H9 (cell line): ENCODE results near the gene OGFOD2. TPM values are rescaled to one million over a fixed set of nuclear protein-coding genes. Genes with fewer than 3 reads are reported as not detected.

Experiments
- DNase-seq: peaks from one replicate; pipeline ENCODE4 v3.0.0-alpha.2; 2017
- H2AFZ ChIP-seq: one replicate; pipeline ENCODE4 v1.6.1; 2013; ENCODE audit warnings: mild to moderate bottlenecking, low read length, control low read depth, moderate library complexity
- H2AK5ac ChIP-seq: 2 replicates; pipeline ENCODE4 v1.6.1; 2013; ENCODE audit warnings: low read length, control low read depth, mixed read lengths; ENCODE audit not compliant: insufficient read length
- H2BK120ac ChIP-seq: one replicate; pipeline ENCODE4 v1.6.1; 2013; ENCODE audit warnings: low read depth, mild to moderate bottlenecking, low read length, control low read depth, inconsistent platforms; ENCODE audit not compliant: poor library complexity, severe bottlenecking
- H2BK12ac ChIP-seq: 2 replicates; pipeline ENCODE4 v1.6.1; 2013; ENCODE audit warnings: low read length, control low read depth, mixed read lengths, low read depth; ENCODE audit not compliant: insufficient read length
- H2BK15ac ChIP-seq: 2 replicates; pipeline ENCODE4 v1.6.1; 2013; ENCODE audit warnings: low read depth, low read length, control low read depth
- H2BK20ac ChIP-seq: one replicate; pipeline ENCODE4 v1.6.1; 2013; ENCODE audit warnings: low read depth, mild to moderate bottlenecking, low read length, control low read depth, inconsistent platforms; ENCODE audit not compliant: poor library complexity, severe bottlenecking
- H2BK5ac ChIP-seq: 2 replicates; pipeline ENCODE4 v1.6.1; 2013; ENCODE audit warnings: low read length, control low read depth, mixed read lengths; ENCODE audit not compliant: insufficient read length
- H3K14ac ChIP-seq: 2 replicates; pipeline ENCODE4 v1.6.1; 2013; ENCODE audit warnings: low read length, control low read depth; ENCODE audit not compliant: insufficient read depth
- H3K18ac ChIP-seq: 2 replicates; pipeline ENCODE4 v1.6.1; 2013; ENCODE audit warnings: low read depth, mild to moderate bottlenecking, mixed read lengths, low read length, control low read depth; ENCODE audit not compliant: insufficient read length
- H3K23ac ChIP-seq: 2 replicates; pipeline ENCODE4 v1.6.1; 2013; ENCODE audit warnings: low read length, control low read depth, mixed read lengths, low read depth; ENCODE audit not compliant: insufficient read length
- H3K23me2 ChIP-seq: 2 replicates; pipeline ENCODE4 v1.6.1; 2013; ENCODE audit warnings: low read depth, mild to moderate bottlenecking, mixed read lengths, low read length, control low read depth; ENCODE audit not compliant: insufficient read length, poor library complexity, severe bottlenecking
- H3K27ac ChIP-seq: 2 replicates; pipeline ENCODE4 v1.5.1; 2013; ENCODE audit warnings: low read length, control low read depth, mixed read lengths, low read depth; ENCODE audit not compliant: insufficient read length
- H3K27me3 ChIP-seq: 2 replicates; pipeline ENCODE4 v1.6.1; 2013; ENCODE audit warnings: low read length, control low read depth, inconsistent platforms; ENCODE audit not compliant: insufficient read depth
- H3K4ac ChIP-seq: 2 replicates; pipeline ENCODE4 v1.6.1; 2013; ENCODE audit warnings: low read depth, mild to moderate bottlenecking, control low read depth, inconsistent platforms, low read length, moderate library complexity
- H3K4me1 ChIP-seq: 2 replicates; pipeline ENCODE4 v1.6.1; 2013; ENCODE audit warnings: low read length, control low read depth, inconsistent platforms; ENCODE audit not compliant: insufficient read depth
- H3K4me2 ChIP-seq: 2 replicates; pipeline ENCODE4 v1.6.1; 2013; ENCODE audit warnings: low read length, control low read depth, mixed read lengths; ENCODE audit not compliant: insufficient read length, insufficient read depth
- H3K56ac ChIP-seq: 2 replicates; pipeline ENCODE4 v1.6.1; 2013; ENCODE audit warnings: low read depth, mild to moderate bottlenecking, mixed read lengths, low read length, control low read depth; ENCODE audit not compliant: insufficient read length
- H3K79me1 ChIP-seq: 2 replicates; pipeline ENCODE4 v1.6.1; 2013; ENCODE audit warnings: low read depth, mild to moderate bottlenecking, moderate library complexity, low read length, control low read depth, inconsistent platforms; ENCODE audit not compliant: insufficient read depth, poor library complexity, severe bottlenecking
- H3K79me2 ChIP-seq: 2 replicates; pipeline ENCODE4 v1.6.1; 2013; ENCODE audit warnings: low read length, control low read depth, inconsistent platforms; ENCODE audit not compliant: insufficient read depth
- H3K9ac ChIP-seq: 2 replicates; pipeline ENCODE4 v1.6.1; 2013; ENCODE audit warnings: low read length, control low read depth, mixed read lengths; ENCODE audit not compliant: insufficient read length; ENCODE audit errors: extremely low read depth
- H3K9me3 ChIP-seq: one replicate; pipeline ENCODE4 v1.6.1; 2013; ENCODE audit warnings: low read depth, low read length, inconsistent platforms; ENCODE audit not compliant: control insufficient read depth
- H3T11ph ChIP-seq: one replicate; pipeline ENCODE4 v1.6.1; 2013; ENCODE audit warnings: mild to moderate bottlenecking, low read length, control low read depth, inconsistent platforms
- H4K20me1 ChIP-seq: one replicate; pipeline ENCODE4 v1.6.1; 2013; ENCODE audit not compliant: control insufficient read depth, insufficient read length, insufficient read depth
- H4K5ac ChIP-seq: 2 replicates; pipeline ENCODE4 v1.6.1; 2013; ENCODE audit warnings: low read depth, mild to moderate bottlenecking, mixed read lengths, low read length, control low read depth; ENCODE audit not compliant: insufficient read length
- H4K8ac ChIP-seq: replicated peaks from 2 replicates; pipeline ENCODE4 v1.6.1; 2013; ENCODE audit warnings: low read length, control low read depth, mixed read lengths, low read depth; ENCODE audit not compliant: insufficient read length
- H4K91ac ChIP-seq: 2 replicates; pipeline ENCODE4 v1.6.1; 2013; ENCODE audit warnings: low read depth, mild to moderate bottlenecking, moderate library complexity, mixed read lengths, low read length, control low read depth; ENCODE audit not compliant: insufficient read length
- H3K27ac Mint-ChIP-seq, 3 experiments: 2 replicates in 2 of 3; 3 replicates in 1 of 3; pipeline ENCODE4 v1.8.0; 2020 to 2021; ENCODE audit warnings: mixed read lengths in 3 of 3, mild to moderate bottlenecking in 1 of 3, moderate library complexity in 1 of 3
- H3K27me3 Mint-ChIP-seq: 2 replicates; pipeline ENCODE4 v1.8.0; 2021; ENCODE audit warnings: low read depth, mild to moderate bottlenecking, moderate library complexity, mixed read lengths
- H3K36me3 Mint-ChIP-seq, 3 experiments: 2 replicates in 2 of 3; 3 replicates in 1 of 3; pipeline ENCODE4 v1.8.0; 2020 to 2021; ENCODE audit warnings: low read depth in 3 of 3, mixed read lengths in 3 of 3; ENCODE audit not compliant: insufficient read depth in 1 of 3
- H3K4me1 Mint-ChIP-seq, 2 experiments: 2 replicates each; pipeline ENCODE4 v1.8.0; 2020; ENCODE audit warnings: mixed read lengths in 2 of 2
- H3K4me3 Mint-ChIP-seq, 2 experiments: 2 replicates in 1 of 2; 3 replicates in 1 of 2; pipeline ENCODE4 v1.8.0; 2020 to 2021; ENCODE audit warnings: mild to moderate bottlenecking in 2 of 2, mixed read lengths in 2 of 2, moderate library complexity in 1 of 2
- H3K9me3 Mint-ChIP-seq, 2 experiments: 2 replicates in 1 of 2; 3 replicates in 1 of 2; pipeline ENCODE4 v1.8.0; 2020; ENCODE audit warnings: mild to moderate bottlenecking in 2 of 2, mixed read lengths in 2 of 2, moderate library complexity in 1 of 2
- CTCF ChIP-seq: fragments of 200-600 bp; sonication (generic); conservative IDR thresholded peaks from 3 replicates; pipeline ENCODE4 v1.8.0; 2021; ENCODE audit warnings: antibody characterized with exemption, mild to moderate bottlenecking
- WGBS: extraction: QIAGEN DNeasy Blood & Tissue Kit; methylation state at CpG from one replicate; pipeline ENCODE4 v1.1.7; 2013; ENCODE audit warnings: missing lambda C conversion rate, low lambda C conversion rate, mixed read lengths; ENCODE audit not compliant: insufficient read length; ENCODE audit errors: extremely low coverage; 5-methylcytosine and 5-hydroxymethylcytosine counted together
- total RNA-seq: library from RNA; stranded (reverse); gene quantifications from 2 replicates; pipeline ENCODE4 v1.2.1, GENCODE V29; 2021

The OGFOD2 gene
- total RNA-seq, 1 experiment from 2014 or later, result 14.7 TPM

- no peak for DNase-seq
- H2BK120ac ChIP-seq, result no peak overlapping the region
- no peaks in the 10 kb centered on the region for H4K20me1 ChIP-seq
- no peak overlapping the region for H3K23ac ChIP-seq
- no peak overlapping the region for H4K91ac ChIP-seq
- WGBS, result no CpG with 5 or more reads among the region's 7 CpGs
- no peak overlapping the region for H2AK5ac ChIP-seq
- no peak for TF ChIP-seq CTCF
- Mint-ChIP-seq H3K4me1 (peaks cover 13 to 14% of the 10 kb centered on the region in 2 experiments), H3K9me3 (no peaks in the 10 kb centered on the region), H3K4me3 (no peak overlapping the region), H3K27me3 (peaks cover 3% of the 10 kb centered on the region; the same call in 1 of the 2 replicates), H3K36me3 (no peaks in the 10 kb centered on the region), H3K27ac (0 out of 7 replicates have a peak overlapping the region, but pooled peaks of 1 of the 3 experiments have one; percentile 20)
- H3K4me1 ChIP-seq, result no peaks in the 10 kb centered on the region
- H3K4me2 ChIP-seq, result no peak overlapping the region
- no peak overlapping the region for H2AFZ ChIP-seq
- no peak overlapping the region for H3K27ac ChIP-seq
- no peak overlapping the region for H2BK5ac ChIP-seq
- no peak overlapping the region for H3K14ac ChIP-seq
- no peaks in the 10 kb centered on the region for H3K23me2 ChIP-seq
- no peak overlapping the region for H2BK20ac ChIP-seq
- no peak overlapping the region for H3K18ac ChIP-seq
- no peaks in the 10 kb centered on the region for H3K79me2 ChIP-seq
- no peak overlapping the region for H2BK15ac ChIP-seq
- H4K8ac ChIP-seq, result no peak overlapping the region
- H2BK12ac ChIP-seq, result no peak overlapping the region
- no peak overlapping the region for H4K5ac ChIP-seq
- no peak overlapping the region for H3K4ac ChIP-seq
- H3K56ac ChIP-seq, result no peak overlapping the region
- H3K27me3 ChIP-seq, result no peaks in the 10 kb centered on the region
- H3K9ac ChIP-seq, result no peak overlapping the region
- no peaks in the 10 kb centered on the region for H3K79me1 ChIP-seq
- no peak overlapping the region for H3T11ph ChIP-seq
- no peaks in the 10 kb centered on the region for H3K9me3 ChIP-seq
Observed at GRCh38 chr12:123028475-123028874, 53.4 kb downstream of the OGFOD2 start.
